Fibroblast of villous mesenchyme (primary cell): ENCODE measurements around the gene BICDL1. TPM values are rescaled to one million over a fixed set of nuclear protein-coding genes. Genes with fewer than 3 reads are reported as not detected.
A peak's percentile ranks its signal among the peaks of the same experiment; 100 is the strongest.

Experiments used
- DNase-seq: peaks from one replicate; pipeline ENCODE4 v3.0.0-alpha.2; 2010; ENCODE audit warnings: low read depth
- H3K4me3 ChIP-seq: 2 replicates; pipeline ENCODE4 v1.5.1; 2011; ENCODE audit warnings: low read depth, mild to moderate bottlenecking, low read length
- total RNA-seq: library from RNA; depleted of rRNA; stranded (reverse); fragments of >200 nt; gene quantifications from 2 replicates; pipeline ENCODE4 v1.2.3, GENCODE V29; 2012
- TF ChIP-seq, protein P1 (sequence below): IDR thresholded peaks from 2 replicates; pipeline ENCODE4 v1.5.1; 2012; ENCODE audit warnings: low read depth, mild to moderate bottlenecking, low read length; ENCODE audit not compliant: insufficient read depth

Gene BICDL1
- total RNA-seq, 1 donor = 1.7 TPM

- TF ChIP-seq, protein P1, sequence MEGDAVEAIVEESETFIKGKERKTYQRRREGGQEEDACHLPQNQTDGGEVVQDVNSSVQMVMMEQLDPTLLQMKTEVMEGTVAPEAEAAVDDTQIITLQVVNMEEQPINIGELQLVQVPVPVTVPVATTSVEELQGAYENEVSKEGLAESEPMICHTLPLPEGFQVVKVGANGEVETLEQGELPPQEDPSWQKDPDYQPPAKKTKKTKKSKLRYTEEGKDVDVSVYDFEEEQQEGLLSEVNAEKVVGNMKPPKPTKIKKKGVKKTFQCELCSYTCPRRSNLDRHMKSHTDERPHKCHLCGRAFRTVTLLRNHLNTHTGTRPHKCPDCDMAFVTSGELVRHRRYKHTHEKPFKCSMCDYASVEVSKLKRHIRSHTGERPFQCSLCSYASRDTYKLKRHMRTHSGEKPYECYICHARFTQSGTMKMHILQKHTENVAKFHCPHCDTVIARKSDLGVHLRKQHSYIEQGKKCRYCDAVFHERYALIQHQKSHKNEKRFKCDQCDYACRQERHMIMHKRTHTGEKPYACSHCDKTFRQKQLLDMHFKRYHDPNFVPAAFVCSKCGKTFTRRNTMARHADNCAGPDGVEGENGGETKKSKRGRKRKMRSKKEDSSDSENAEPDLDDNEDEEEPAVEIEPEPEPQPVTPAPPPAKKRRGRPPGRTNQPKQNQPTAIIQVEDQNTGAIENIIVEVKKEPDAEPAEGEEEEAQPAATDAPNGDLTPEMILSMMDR = no peak
Measured at GRCh38 chr12:120061575-120062214, 72.7 kb downstream of the BICDL1 start.

GRCh38 chr12:120062976-120063579 lies 74.0 kb downstream of the BICDL1 start:
- peak; percentile 14 for DNase-seq
- no peak overlapping the region for H3K4me3 ChIP-seq
- TF ChIP-seq, protein P1 = no peak

More at GRCh38 chr12:120061575-120062214, 72.7 kb downstream of the BICDL1 start:
- DNase-seq = peak; percentile 13
- H3K4me3 ChIP-seq = no peak overlapping the region

GRCh38 chr12:120064054-120064940 lies 75.3 kb downstream of the BICDL1 start:
- TF ChIP-seq, protein P1 = no peak
- no peak for DNase-seq
- no peak overlapping the region for H3K4me3 ChIP-seq

DNA sequence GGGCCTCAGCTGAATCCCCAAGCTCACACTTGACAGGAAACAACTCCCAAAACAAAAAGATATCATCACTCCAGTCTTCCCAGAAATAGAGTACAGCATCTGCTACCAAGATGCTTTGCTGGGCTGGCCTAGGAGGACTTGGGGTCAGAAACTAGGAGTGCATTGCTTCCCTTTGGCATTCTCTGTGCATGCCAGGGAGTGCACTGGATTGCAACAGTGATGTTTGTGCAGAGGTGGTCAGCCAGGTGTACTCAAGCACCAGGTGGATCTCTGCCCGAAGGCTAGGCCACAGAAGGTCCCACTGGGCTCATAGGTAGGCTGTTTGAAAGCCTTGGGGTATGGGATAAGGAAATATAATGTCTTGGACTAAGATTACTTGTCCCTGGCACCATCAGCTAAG lies 76.4 kb downstream of the BICDL1 start:
- TF ChIP-seq, protein P1 = no peak
- peak; percentile 59 for DNase-seq
- no peak overlapping the region for H3K4me3 ChIP-seq

DNA sequence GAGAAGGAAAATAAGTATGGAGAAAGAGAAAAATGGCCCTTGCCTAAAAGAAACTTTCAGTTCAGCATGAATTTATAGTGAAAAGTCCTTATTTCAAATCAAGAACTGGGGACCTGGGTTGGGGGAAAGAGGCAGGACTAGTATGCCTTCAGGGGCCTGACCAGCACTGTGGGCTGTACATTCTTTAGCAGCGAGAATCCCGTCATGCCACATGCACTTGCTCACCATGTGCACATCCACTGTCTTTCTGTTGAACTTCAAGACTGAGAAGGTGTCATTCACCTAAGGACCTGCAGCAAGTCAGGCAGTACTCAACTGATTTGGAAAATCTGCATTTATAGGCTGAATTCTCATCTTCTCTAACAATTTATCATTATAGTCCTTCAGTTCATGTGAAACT lies 77.3 kb downstream of the BICDL1 start:
- TF ChIP-seq, protein P1 = no peak
- no peak overlapping the region for H3K4me3 ChIP-seq
- no peak for DNase-seq

GRCh38 chr12:120067084-120067869 lies 78.2 kb downstream of the BICDL1 start:
- no peak overlapping the region for H3K4me3 ChIP-seq
- DNase-seq = no peak
- TF ChIP-seq, protein P1 = no peak
